ENCODE measurements around the gene TADA2A.

TADA2A gene

DNA sequence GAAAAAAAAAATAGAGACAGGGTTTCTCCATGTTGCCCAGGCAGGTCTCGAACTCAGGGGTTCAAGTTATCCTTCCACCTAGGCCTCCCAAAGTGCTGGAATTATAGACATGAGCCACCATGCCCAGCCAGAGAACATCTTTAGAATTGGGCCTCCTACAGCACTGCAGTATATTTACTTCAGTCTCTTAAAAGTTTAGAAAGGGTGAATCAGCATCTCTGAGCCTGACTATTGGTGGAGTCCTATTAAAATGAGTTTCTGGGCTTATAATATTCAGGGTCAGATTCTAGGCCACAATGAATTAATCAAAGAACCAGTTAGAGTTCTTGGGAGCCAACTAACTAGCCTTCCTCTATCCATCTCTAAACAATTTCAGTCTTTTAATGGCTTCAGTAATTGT lies 22.8 kb downstream of the TADA2A start:
- Histone ChIP-seq H3K9me2 (replicated peaks; ENCODE audit: low read depth, low read length) (no peaks in the 10 kb centered on the region), H3K27me3 (ENCODE audit: insufficient read depth, low read length, poor library complexity, severe bottlenecking) (no peaks in the 10 kb centered on the region), H3F3A (ENCODE audit: low read depth) (no peaks in the 10 kb centered on the region), H3K9me3 (ENCODE audit: insufficient read depth, low read depth, low read length) (no peaks in the 10 kb centered on the region), H3K9ac (ENCODE audit: low read depth, low read length, poor library complexity, severe bottlenecking) (no peak overlapping the region), H3K4me1 (ENCODE audit: insufficient read depth, low read length, poor library complexity, severe bottlenecking) (no peaks in the 10 kb centered on the region), H2AFZ (ENCODE audit: low read length) (no peak overlapping the region), H3K4me3 (ENCODE audit: low read length, poor library complexity, severe bottlenecking) (no peak overlapping the region), H3K79me2 (ENCODE audit: insufficient read depth, low read length) (no peaks in the 10 kb centered on the region), H3K36me3 (ENCODE audit: insufficient read depth, low read length) (peaks cover 61% of the 10 kb centered on the region), H3K4me2 (ENCODE audit: low read depth, low read length, poor library complexity, severe bottlenecking) (no peak overlapping the region), H4K20me1 (ENCODE audit: insufficient read depth, low read length, poor library complexity, severe bottlenecking) (no peaks in the 10 kb centered on the region)
- TF ChIP-seq, protein P1, sequence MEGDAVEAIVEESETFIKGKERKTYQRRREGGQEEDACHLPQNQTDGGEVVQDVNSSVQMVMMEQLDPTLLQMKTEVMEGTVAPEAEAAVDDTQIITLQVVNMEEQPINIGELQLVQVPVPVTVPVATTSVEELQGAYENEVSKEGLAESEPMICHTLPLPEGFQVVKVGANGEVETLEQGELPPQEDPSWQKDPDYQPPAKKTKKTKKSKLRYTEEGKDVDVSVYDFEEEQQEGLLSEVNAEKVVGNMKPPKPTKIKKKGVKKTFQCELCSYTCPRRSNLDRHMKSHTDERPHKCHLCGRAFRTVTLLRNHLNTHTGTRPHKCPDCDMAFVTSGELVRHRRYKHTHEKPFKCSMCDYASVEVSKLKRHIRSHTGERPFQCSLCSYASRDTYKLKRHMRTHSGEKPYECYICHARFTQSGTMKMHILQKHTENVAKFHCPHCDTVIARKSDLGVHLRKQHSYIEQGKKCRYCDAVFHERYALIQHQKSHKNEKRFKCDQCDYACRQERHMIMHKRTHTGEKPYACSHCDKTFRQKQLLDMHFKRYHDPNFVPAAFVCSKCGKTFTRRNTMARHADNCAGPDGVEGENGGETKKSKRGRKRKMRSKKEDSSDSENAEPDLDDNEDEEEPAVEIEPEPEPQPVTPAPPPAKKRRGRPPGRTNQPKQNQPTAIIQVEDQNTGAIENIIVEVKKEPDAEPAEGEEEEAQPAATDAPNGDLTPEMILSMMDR (conservative IDR thresholded peaks at IDR 0.05; ENCODE audit: low read length) = no peak
- TF ChIP-seq EZH2phosphoT487 (IDR thresholded peaks at IDR 0.05; ENCODE audit: borderline replicate concordance) = no peak

DNA sequence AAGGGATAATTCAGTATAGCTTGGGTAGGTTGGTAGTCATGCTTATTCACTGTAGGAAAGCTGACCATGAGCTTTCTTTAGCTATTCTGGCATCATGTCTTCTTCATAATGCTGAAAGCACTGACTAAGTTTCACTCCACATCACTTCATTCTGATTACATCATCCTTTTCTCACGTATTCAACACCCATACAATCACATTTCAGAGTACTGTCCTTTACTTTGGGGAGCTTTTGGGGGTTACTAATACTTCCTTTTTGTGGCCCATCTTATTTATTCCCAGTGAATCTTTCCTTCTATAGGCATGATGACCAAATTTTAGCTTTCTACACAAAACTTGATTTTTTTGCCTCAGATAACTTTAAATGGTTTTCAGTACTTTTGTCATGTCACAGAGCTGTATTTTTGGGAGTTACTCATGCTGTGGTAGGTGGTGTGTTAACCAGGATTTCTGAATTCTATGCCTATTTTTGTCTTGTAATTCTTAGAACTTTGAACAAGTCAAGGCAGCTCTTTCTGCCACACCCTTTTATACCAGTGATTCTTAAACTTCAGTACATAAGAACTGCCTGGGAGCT lies 23.5 kb downstream of the TADA2A start:
- Histone ChIP-seq H3K9me3 (ENCODE audit: insufficient read depth, low read depth, low read length) (no peaks in the 10 kb centered on the region), H2AFZ (ENCODE audit: low read length) (no peak overlapping the region), H3K4me2 (ENCODE audit: low read depth, low read length, poor library complexity, severe bottlenecking) (no peak overlapping the region), H3K79me2 (ENCODE audit: insufficient read depth, low read length) (no peaks in the 10 kb centered on the region), H3F3A (ENCODE audit: low read depth) (no peaks in the 10 kb centered on the region), H3K4me3 (ENCODE audit: low read length, poor library complexity, severe bottlenecking) (no peak overlapping the region), H3K4me1 (ENCODE audit: insufficient read depth, low read length, poor library complexity, severe bottlenecking) (no peaks in the 10 kb centered on the region), H3K27me3 (ENCODE audit: insufficient read depth, low read length, poor library complexity, severe bottlenecking) (no peaks in the 10 kb centered on the region), H3K9ac (ENCODE audit: low read depth, low read length, poor library complexity, severe bottlenecking) (no peak overlapping the region), H3K9me2 (replicated peaks; ENCODE audit: low read depth, low read length) (no peaks in the 10 kb centered on the region), H4K20me1 (ENCODE audit: insufficient read depth, low read length, poor library complexity, severe bottlenecking) (no peaks in the 10 kb centered on the region), H3K36me3 (ENCODE audit: insufficient read depth, low read length) (peaks cover 56% of the 10 kb centered on the region)
- no peak for TF ChIP-seq EZH2phosphoT487 (IDR thresholded peaks at IDR 0.05; ENCODE audit: borderline replicate concordance)

DNA sequence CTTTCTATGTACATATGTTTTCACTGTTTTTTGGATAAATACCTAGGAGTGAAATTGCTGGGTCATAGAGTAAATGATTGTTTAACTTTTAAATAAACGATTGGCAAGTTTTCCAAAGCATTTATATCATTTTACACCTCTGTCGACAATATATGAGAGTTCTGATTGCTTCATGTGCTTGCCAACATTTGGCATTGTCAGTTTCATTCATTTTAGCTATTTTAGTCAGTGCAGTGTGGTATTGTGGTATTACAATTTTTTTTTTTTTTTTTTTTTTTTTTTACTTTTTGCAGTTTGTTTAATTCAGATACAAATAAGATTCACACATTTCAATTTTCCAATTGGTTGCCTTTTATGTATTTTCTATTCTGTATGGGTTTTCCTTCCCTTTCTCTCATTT lies 26.0 kb downstream of the TADA2A start:
- H3K79me2 ChIP-seq (ENCODE audit: insufficient read depth, low read length) = no peaks in the 10 kb centered on the region
- no peak overlapping the region for H3K4me2 ChIP-seq (ENCODE audit: low read depth, low read length, poor library complexity, severe bottlenecking)
- no peaks in the 10 kb centered on the region for H4K20me1 ChIP-seq (ENCODE audit: insufficient read depth, low read length, poor library complexity, severe bottlenecking)

More for the DNA sequence above, 26.0 kb downstream of the TADA2A start:
- H2AFZ ChIP-seq (ENCODE audit: low read length) = no peak overlapping the region
- H3K9ac ChIP-seq (ENCODE audit: low read depth, low read length, poor library complexity, severe bottlenecking) = no peak overlapping the region
- H3K4me3 ChIP-seq (ENCODE audit: low read length, poor library complexity, severe bottlenecking) = no peak overlapping the region
- no peaks in the 10 kb centered on the region for H3K4me1 ChIP-seq (ENCODE audit: insufficient read depth, low read length, poor library complexity, severe bottlenecking)
- no peaks in the 10 kb centered on the region for H3K9me2 ChIP-seq (replicated peaks; ENCODE audit: low read depth, low read length)
- no peaks in the 10 kb centered on the region for H3F3A ChIP-seq (ENCODE audit: low read depth)
- no peaks in the 10 kb centered on the region for H3K27me3 ChIP-seq (ENCODE audit: insufficient read depth, low read length, poor library complexity, severe bottlenecking)
- no peaks in the 10 kb centered on the region for H3K9me3 ChIP-seq (ENCODE audit: insufficient read depth, low read depth, low read length)
- TF ChIP-seq EZH2phosphoT487 (IDR thresholded peaks at IDR 0.05; ENCODE audit: borderline replicate concordance) = no peak
- TF ChIP-seq, protein P1 (conservative IDR thresholded peaks at IDR 0.05; ENCODE audit: low read length) = no peak
- peaks cover 36% of the 10 kb centered on the region; the same call in 1 of the 2 replicates for H3K36me3 ChIP-seq (ENCODE audit: insufficient read depth, low read length)

Data from Loucy (cell line).